GM12801 (cell line): Measurements from ENCODE around the gene ZIM2.

Experiments used
- TF ChIP-seq, protein P1 (sequence below): IDR thresholded peaks from one replicate; pipeline ENCODE4 v1.5.1; 2011; ENCODE audit warnings: control low read depth; ENCODE audit not compliant: insufficient read length; ENCODE audit errors: extremely low read depth

The ZIM2 gene

DNA sequence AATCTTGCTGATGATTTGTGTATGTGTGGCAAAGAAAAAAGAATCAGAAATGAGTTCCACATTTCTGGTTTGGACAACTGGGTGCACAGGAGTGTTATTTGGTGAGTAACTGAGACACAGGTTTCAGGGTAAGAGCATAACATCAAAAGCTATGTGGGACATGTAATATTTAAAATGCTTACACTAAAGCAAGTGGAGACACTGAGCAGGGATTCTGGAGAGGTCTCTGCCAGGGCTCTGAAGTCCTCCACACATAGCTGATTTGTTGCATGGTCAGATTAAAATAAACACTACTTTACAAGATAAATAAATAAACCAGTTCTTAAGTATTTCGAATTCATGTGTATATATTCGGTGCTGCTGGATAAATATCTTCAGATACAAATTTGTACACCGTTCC, 16.3 kb upstream of the ZIM2 start:
- TF ChIP-seq, protein P1, sequence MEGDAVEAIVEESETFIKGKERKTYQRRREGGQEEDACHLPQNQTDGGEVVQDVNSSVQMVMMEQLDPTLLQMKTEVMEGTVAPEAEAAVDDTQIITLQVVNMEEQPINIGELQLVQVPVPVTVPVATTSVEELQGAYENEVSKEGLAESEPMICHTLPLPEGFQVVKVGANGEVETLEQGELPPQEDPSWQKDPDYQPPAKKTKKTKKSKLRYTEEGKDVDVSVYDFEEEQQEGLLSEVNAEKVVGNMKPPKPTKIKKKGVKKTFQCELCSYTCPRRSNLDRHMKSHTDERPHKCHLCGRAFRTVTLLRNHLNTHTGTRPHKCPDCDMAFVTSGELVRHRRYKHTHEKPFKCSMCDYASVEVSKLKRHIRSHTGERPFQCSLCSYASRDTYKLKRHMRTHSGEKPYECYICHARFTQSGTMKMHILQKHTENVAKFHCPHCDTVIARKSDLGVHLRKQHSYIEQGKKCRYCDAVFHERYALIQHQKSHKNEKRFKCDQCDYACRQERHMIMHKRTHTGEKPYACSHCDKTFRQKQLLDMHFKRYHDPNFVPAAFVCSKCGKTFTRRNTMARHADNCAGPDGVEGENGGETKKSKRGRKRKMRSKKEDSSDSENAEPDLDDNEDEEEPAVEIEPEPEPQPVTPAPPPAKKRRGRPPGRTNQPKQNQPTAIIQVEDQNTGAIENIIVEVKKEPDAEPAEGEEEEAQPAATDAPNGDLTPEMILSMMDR = no peak

DNA sequence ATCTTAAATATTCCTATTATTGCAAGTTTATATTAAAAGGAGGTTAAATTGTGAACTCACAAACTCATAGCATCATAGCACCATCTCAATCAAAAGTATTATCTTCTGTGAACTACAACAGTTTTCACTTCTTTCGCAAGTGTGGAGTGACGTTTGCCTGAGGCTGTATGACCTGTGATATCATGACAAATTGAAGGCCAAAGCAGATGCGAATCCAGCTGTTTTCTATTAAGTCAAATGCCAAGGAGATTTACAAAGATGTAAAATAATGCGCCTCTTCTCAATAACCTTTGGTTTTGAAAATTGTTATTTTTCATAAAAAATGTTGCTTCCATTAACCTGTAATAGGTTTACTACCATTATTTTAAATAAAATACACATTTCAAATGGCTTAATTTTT, 7.6 kb upstream of the ZIM2 start:
- TF ChIP-seq, protein P1 = no peak

DNA sequence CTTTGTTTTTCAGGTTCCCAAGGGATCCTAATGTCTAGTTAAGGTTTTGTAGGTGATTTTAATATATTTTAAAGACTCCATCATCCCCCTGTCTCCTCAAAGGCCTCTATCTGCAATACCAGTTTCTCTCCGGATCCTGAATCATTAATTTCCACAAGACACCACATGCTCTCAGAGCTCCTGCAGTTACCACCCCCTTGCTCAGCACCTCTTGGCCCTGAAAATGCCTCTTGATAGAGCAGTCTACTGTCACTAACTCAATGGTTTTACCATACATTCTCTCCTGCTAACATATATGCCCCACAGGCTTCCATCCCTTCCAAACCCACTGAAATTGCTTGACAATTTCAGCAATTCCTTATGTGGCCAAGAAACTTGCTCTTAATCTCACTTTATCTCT, 1.9 kb upstream of the ZIM2 start:
- TF ChIP-seq, protein P1 = no peak

DNA sequence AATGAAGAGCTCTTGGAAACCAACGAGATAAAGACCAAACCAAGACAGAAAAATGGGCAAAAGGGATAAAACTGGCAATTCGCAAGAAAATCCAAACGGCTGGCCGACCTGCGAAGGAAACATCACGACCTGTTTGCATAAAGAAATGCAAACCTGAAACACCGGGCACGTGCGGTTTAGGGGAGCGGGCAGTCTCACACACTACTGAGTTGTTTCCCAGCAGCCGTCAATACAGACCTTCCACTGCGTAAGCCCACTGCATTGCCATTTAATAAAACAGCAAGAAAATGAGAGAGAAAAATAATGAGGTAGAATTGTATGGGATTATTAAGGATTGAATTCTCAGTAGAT, 642 bp upstream of the ZIM2 start:
- TF ChIP-seq, protein P1 = no peak

DNA sequence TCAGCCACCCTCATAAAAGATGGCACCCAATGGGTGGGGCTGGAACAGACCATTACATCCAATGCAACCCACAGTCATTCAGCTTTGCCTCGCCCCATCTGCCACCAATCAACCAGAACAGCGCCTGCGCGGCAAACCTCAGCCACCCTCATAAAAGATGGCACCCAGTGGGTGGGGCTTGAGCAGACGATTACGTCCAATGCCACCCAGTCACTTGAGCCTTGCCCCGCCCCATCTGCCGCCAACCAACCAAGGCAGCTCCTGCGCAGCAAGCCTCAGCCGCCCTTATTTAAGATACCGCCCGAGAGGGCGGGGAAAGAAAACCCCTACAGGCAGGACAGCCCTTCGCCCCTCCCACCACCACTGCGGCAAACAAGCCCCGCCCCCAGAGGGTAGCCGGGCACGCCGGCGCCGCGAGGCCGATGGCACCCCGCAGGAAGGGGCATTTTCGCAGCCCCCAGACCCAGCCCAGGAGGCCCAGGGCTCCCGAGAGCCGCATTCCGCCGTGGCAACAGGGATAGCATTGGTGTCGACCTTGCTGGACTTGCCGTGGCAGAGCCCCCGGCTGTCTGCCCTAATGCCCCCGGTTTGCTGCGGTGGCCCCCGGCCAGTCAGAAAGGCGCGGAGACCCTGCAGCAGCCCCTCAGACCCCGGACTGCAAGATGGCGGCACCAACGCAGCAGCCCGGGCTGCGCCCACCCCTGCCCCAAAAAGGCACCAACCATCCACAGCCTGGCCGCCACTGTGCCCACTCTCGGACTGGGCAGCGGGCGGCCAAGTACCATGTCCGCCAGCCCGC, 675 bp downstream of the ZIM2 start:
- TF ChIP-seq, protein P1 = no peak

DNA sequence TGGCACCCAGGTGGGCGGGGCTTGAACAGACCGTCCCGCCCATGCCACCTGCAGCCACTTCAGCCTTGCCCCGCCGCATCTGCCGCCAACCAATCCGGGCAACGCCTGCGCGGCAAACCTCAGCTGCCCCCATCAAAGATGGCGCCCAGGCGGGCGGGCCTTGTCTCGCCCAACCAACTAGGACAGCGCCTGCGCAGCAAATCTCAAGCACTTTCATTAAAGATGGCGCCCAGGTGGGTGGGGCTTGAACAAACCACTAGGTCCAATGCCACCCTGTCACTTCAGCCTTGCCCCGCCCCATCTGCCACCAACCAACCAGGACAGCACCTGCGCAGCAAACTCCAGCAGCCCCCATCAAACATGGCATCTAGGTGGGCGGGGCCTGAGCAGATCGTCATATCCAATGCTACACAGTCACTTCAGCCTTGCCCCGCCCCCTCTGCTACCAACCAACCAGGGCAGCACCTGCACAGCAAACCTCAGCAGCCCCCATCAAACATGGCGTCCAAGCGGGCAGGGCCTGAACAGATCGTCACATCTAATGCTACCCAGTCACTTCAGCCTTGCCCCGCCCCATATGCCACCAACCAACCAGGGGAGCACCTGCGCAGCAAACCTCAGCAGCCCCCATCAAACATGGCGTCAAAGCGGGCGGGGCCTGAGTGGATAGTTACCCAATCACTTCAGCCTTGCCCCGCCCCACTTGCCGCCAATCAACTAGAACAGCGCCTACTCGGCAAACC, 1.4 kb downstream of the ZIM2 start:
- TF ChIP-seq, protein P1 = no peak

DNA sequence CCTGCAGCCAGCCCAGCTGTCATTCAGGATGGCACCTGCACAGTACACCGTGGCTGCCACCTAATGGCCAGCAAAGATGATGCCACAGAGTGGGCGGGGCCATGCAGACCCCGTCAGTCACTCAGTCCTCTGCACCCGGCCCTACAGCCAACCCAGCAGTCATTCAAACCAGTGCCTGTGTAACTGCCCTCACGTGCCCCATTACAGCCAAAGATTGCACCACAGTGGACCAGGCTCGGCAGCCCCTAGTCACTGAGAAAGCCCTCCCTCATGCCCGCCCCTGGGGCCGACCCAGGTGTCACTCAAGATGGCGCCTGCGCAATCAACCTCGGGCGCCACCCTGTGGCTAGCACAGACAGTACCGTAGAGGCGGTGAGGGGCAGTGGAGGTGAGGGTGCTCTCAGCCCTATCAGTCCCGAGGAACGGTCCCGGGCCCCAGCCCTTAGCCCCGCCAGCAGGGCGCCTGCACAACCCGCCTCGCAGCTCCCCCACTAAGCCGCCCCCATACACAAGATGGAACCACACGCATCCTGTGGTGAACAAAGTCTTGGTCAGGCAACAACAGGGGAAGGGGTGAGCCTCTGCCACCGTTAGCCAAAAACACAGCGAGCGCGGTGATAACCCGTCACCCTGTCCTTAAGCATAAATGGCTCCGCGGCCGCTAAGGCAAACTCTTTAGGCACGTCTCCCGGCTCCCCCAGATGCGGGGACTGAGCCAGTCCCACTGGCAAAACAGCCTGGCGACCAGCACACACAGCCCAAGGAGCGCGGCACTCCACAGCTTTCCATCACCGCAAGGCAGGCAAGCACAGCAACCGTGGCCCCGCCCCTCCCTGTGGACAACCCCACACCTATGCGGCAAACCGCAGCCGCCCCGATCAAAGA, 2.3 kb downstream of the ZIM2 start:
- TF ChIP-seq, protein P1 = no peak
